ENCODE data around the gene CLK4.

CLK4 gene

GRCh38 chr5:178581621-178582020, 45.2 kb downstream of the CLK4 start:
- no peak for DNase-seq (ENCODE audit: low read depth)

DNA sequence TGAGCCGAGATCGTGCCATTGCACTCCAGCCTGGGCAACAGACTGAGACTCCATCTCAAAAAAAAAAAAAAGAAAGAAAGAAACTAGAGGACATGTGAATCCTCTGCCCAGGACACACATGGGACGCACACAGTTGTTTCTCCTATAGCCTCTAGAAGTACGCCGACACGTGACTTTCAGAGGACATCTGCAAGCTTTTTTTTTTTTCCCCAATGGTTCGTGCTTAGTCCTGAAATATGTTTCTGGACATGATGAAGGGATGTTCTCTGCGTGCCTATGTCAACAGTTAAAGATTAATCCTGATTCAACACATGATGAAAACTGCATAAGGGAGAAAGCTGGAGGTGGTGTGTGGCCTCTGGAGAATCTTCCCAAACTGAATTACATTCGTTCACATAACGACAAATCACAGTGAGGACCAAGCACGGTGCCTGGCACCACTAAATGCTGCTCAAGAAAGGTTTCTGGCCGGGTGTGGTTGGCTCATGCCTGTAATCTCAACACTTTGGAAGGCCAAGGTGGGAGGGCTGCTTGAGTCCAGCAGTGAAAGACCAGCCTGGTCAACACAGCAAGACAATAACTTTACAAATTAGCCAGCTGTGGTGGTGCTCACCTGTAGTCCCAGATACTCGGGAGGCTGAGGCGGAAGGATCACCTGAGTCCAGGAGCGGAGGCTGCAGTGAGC, 46.4 kb downstream of the CLK4 start:
- no peak for DNase-seq (ENCODE audit: low read depth)
- TF ChIP-seq, protein P1, sequence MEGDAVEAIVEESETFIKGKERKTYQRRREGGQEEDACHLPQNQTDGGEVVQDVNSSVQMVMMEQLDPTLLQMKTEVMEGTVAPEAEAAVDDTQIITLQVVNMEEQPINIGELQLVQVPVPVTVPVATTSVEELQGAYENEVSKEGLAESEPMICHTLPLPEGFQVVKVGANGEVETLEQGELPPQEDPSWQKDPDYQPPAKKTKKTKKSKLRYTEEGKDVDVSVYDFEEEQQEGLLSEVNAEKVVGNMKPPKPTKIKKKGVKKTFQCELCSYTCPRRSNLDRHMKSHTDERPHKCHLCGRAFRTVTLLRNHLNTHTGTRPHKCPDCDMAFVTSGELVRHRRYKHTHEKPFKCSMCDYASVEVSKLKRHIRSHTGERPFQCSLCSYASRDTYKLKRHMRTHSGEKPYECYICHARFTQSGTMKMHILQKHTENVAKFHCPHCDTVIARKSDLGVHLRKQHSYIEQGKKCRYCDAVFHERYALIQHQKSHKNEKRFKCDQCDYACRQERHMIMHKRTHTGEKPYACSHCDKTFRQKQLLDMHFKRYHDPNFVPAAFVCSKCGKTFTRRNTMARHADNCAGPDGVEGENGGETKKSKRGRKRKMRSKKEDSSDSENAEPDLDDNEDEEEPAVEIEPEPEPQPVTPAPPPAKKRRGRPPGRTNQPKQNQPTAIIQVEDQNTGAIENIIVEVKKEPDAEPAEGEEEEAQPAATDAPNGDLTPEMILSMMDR (IDR thresholded peaks at IDR 0.05; ENCODE audit: control insufficient read depth, extremely low read depth, insufficient read depth) = no peak
- H3K4me3 ChIP-seq (ENCODE audit: low read depth, low read length) = no peak overlapping the region

More at GRCh38 chr5:178581621-178582020, 45.2 kb downstream of the CLK4 start:
- TF ChIP-seq, protein P1 (IDR thresholded peaks at IDR 0.05; ENCODE audit: control insufficient read depth, extremely low read depth, insufficient read depth) = no peak
- no peak overlapping the region for H3K4me3 ChIP-seq (ENCODE audit: low read depth, low read length)

- TF ChIP-seq, protein P1 (IDR thresholded peaks at IDR 0.05; ENCODE audit: control insufficient read depth, extremely low read depth, insufficient read depth) = no peak
- DNase-seq (ENCODE audit: low read depth) = no peak
- no peak overlapping the region for H3K4me3 ChIP-seq (ENCODE audit: low read depth, low read length)
These were observed 48.9 kb downstream of the CLK4 start for GRCh38 chr5:178577944-178578343.

GRCh38 chr5:178577376-178577839, 49.4 kb downstream of the CLK4 start:
- TF ChIP-seq, protein P1 (IDR thresholded peaks at IDR 0.05; ENCODE audit: control insufficient read depth, extremely low read depth, insufficient read depth) = no peak
- no peak for DNase-seq (ENCODE audit: low read depth)
- H3K4me3 ChIP-seq (ENCODE audit: low read depth, low read length) = no peak overlapping the region

GRCh38 chr5:178576591-178577351, 50.1 kb downstream of the CLK4 start:
- no peak overlapping the region for H3K4me3 ChIP-seq (ENCODE audit: low read depth, low read length)
- no peak for DNase-seq (ENCODE audit: low read depth)
- TF ChIP-seq, protein P1 (IDR thresholded peaks at IDR 0.05; ENCODE audit: control insufficient read depth, extremely low read depth, insufficient read depth) = no peak

DNA sequence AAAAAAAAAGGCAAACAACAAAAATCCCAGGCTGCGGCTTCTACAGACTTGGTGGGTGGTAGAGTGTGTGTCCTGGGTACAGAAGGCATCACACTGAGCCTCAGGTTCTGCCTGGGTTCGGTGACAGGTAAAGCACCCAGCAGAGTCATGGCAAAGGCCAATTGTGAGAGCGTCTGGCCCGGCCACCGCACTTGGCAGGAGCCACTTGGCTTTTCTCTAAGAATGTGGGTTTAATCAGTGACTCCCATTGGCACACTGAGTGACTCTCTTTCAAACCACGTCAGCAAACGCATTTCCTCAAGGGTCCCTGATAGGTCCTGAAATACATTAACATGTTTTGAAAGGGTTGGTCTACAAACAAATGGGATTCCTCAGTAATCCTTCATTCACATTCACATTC, 53.6 kb downstream of the CLK4 start:
- no peak for DNase-seq (ENCODE audit: low read depth)
- H3K4me3 ChIP-seq (ENCODE audit: low read depth, low read length) = no peak overlapping the region
- TF ChIP-seq, protein P1 (IDR thresholded peaks at IDR 0.05; ENCODE audit: control insufficient read depth, extremely low read depth, insufficient read depth) = no peak

Measured in LNCaP clone FGC (cell line).